BLaER1 treated with 17β-estradiol and CSF1 and Interleukin-3, amounts not matched to agents 10 nM and 100 nM (cell line): Measurements from ENCODE around the gene SMIM35.
"Not testable (repeated sequence)": the region's sequence is repeated elsewhere in the genome, so short reads cannot be mapped to it uniquely, and the experiment has no call there.

Source experiments
- H3K27ac ChIP-seq, 11 experiments: shearing (Covaris generic); formaldehyde crosslinking; 2 replicates each; pipeline ENCODE4 v1.8.1; 2022
- H3K27me3 ChIP-seq, 11 experiments: shearing (Covaris generic); formaldehyde crosslinking; 2 replicates each; pipeline ENCODE4 v1.8.1; 2022
- H3K36me3 ChIP-seq, 11 experiments: shearing (Covaris generic); formaldehyde crosslinking; 2 replicates each; pipeline ENCODE4 v1.8.1; 2022
- H3K4me1 ChIP-seq, 10 experiments: shearing (Covaris generic); formaldehyde crosslinking; 2 replicates each; pipeline ENCODE4 v1.8.1; 2022
- H3K4me2 ChIP-seq, 11 experiments: shearing (Covaris generic); formaldehyde crosslinking; 2 replicates each; pipeline ENCODE4 v1.8.1; 2022
- H3K4me3 ChIP-seq, 10 experiments: shearing (Covaris generic); formaldehyde crosslinking; 2 replicates each; pipeline ENCODE4 v1.8.1; 2022
- H3K9ac ChIP-seq, 11 experiments: shearing (Covaris generic); formaldehyde crosslinking; 2 replicates each; pipeline ENCODE4 v1.8.1; 2022
- H3K9me3 ChIP-seq, 11 experiments: shearing (Covaris generic); formaldehyde crosslinking; replicated peaks in 1 of 11; 2 replicates each; pipeline ENCODE4 v1.8.1; 2022
- H4K20me1 ChIP-seq, 11 experiments: shearing (Covaris generic); formaldehyde crosslinking; 2 replicates each; pipeline ENCODE4 v1.8.1; 2022
- Cebpa-rat ChIP-seq, 11 experiments: shearing (Covaris generic); IDR thresholded peaks; 2 replicates each; pipeline ENCODE4 v1.8.1; 2022

SMIM35 gene

DNA sequence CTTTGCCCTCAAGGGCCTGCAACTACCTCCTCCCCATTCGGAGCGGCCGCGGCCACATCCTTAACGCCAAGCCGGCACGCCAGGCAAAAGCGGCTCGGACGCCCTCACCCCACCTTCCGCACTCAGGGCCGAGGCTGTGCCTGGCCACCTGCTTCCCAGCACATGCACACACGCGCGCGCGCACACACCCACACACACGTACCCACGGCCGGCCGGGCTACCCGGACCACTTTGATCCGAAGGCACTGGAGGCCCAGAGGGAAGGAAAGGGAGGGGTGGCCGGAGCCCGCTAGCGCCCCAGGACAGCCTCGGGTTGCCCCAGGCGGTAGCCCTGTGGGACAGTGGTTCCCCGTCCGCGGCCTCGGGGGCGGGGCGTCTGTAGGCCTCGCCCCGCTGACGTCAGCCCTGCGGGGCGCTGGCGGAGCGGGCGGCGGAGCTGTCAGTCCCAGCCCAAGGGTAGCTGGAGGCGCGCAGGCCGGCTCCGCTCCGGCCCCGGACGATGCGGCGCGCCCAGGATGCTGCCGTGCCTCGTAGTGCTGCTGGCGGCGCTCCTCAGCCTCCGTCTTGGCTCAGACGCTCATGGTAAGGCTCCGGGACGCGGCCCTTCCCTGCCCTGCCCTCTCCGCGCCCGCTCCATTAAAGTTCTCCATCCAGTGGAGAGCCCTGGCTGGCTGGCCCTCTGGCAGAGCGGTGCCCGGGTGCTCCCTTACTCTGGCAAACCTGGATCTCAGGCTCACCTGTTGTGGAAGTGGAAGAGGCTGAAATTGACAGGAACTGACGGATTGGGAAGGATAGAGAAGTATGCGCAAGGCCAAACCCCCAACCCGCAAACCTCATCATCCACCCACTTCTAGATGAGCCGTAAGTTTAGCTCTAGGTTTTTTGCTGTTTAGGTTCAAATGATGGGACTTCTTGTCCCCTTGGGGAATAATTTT is 100.5 kb downstream of the SMIM35 start, which contains the start of gene IL10RA:
TSS of gene IL10RA (plus strand) at position 442 of the 935 bp plus-strand sequence. CDS start at position 516, 74 bp downstream.
- peaks cover 0 to 60% (median 49%) of the 10 kb centered on the region in 11 experiments; a peak in 18 of 22 replicates for H3K27me3 ChIP-seq
- H3K27ac ChIP-seq = peak within 1 kb of the TSS; percentile 1 to 85 (median 64); a peak in 19 of 22 replicates
- peak within 1 kb of the TSS; percentile 51 to 96 (median 74) for H3K9ac ChIP-seq
- H4K20me1 ChIP-seq = peaks cover 0 to 39% (median 0%) of the 10 kb centered on the region in 11 experiments; a peak in 3 of 22 replicates
- H3K4me1 ChIP-seq = peaks cover 33 to 70% (median 43%) of the 10 kb centered on the region in 10 experiments
- peak within 1 kb of the TSS; percentile 55 to 89 (median 64) for H3K4me3 ChIP-seq
- H3K4me2 ChIP-seq = peak within 1 kb of the TSS; percentile 90 to 100 (median 96)
- H3K9me3 ChIP-seq = peaks cover 0 to 9% (median 0%) of the 10 kb centered on the region in 11 experiments; a peak in 5 of 22 replicates
- peaks cover 0 to 46% (median 0%) of the 10 kb centered on the region in 11 experiments; a peak in 6 of 22 replicates for H3K36me3 ChIP-seq
- no peak for TF ChIP-seq Cebpa-rat (IDR thresholded peaks at IDR 0.05)

DNA sequence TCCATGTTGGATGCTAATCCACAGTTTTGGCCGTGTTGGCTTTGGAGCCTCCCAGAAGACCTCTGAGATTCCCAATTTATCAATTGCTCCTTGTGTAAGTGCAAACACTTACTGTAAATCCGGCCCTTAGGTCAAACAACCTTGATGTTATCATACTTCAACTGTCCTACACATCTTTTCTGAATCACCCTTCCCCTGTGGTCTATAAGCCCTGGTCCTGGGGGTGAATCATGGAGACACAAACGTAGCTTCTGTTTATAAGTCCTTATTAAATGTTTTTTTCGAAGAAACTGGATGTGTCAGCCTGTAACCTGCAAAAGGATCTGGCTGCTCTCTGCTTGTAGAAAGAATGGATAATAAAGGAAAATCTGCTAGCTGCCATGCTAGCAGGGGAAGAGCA is 102.3 kb downstream of the SMIM35 start:
- Histone ChIP-seq H4K20me1 (peaks cover 0 to 21% (median 0%) of the 10 kb centered on the region in 11 experiments; a peak in 2 of 22 replicates), H3K27ac (no peak overlapping the region), H3K4me2 (peak overlapping the region in 5 of 11 experiments; percentile 16 to 100 (median 99); a peak in 8 of 22 replicates), H3K9me3 (peaks cover 0 to 9% (median 0%) of the 10 kb centered on the region in 11 experiments; a peak in 5 of 22 replicates), H3K4me3 (no peak overlapping the region), H3K36me3 (peaks cover 0 to 29% (median 0%) of the 10 kb centered on the region in 11 experiments; a peak in 6 of 22 replicates), H3K27me3 (peaks cover 0 to 55% (median 49%) of the 10 kb centered on the region in 11 experiments; a peak in 18 of 22 replicates), H3K9ac (peak overlapping the region in 1 of 11 experiments; percentile 96; a peak in 1 of 22 replicates), H3K4me1 (peaks cover 40 to 71% (median 51%) of the 10 kb centered on the region in 10 experiments)
- TF ChIP-seq Cebpa-rat (IDR thresholded peaks at IDR 0.05) = no peak

DNA sequence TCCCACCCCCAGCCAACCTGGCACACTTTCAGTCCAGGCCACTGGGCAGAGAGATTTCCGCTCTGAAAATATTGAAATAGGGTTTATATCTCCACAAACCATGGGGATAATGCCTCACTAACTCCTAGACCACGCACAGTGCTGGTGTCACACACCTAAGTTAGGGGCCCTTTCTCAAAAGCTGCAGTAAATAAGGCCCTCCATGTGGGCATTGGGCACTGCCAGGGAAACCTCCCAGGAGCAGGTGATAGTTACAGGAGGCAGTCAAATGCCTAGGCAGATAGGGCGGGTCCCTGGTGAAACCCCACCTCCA is 103.6 kb downstream of the SMIM35 start:
- Histone ChIP-seq H4K20me1 (peaks cover 0 to 8% (median 0%) of the 10 kb centered on the region in 11 experiments; a peak in 2 of 22 replicates), H3K9me3 (peaks cover 0 to 9% (median 0%) of the 10 kb centered on the region in 11 experiments; a peak in 5 of 22 replicates), H3K4me1 (peaks cover 36 to 71% (median 47%) of the 10 kb centered on the region in 10 experiments), H3K27me3 (peaks cover 0 to 41% (median 35%) of the 10 kb centered on the region in 11 experiments; a peak in 18 of 22 replicates), H3K4me2 (peak overlapping the region in 2 of 11 experiments; percentile 2 to 8; a peak in 2 of 22 replicates), H3K9ac (no peak overlapping the region), H3K36me3 (peaks cover 0 to 15% (median 0%) of the 10 kb centered on the region in 11 experiments; a peak in 4 of 22 replicates), H3K4me3 (no peak overlapping the region), H3K27ac (no peak overlapping the region)
- TF ChIP-seq Cebpa-rat (IDR thresholded peaks at IDR 0.05) = no peak

DNA sequence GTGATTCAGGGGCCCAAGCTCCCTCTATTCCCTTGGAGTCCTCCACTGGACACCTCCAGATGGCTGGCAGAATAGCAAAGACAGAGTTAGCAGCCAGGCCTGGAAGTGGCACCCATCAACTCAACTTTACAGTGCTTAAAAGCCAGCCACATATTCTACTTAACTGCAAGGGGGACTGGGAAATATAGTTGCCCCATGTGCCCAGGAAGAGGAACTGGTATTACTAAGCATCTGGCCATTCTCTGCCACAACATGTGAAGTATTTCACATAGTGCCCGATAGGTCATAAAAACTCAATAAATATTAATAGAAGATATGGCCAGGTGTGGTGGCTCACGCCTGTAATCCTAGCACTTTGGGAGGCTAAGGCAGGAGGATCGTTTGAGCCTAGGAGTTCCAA is 106.0 kb downstream of the SMIM35 start:
- peak overlapping the region in 1 of 11 experiments; percentile 5; a peak in 1 of 22 replicates for H3K9ac ChIP-seq
- H3K27ac ChIP-seq = peak overlapping the region in 3 of 11 experiments; percentile 67 to 85 (median 83); a peak in 7 of 22 replicates
- no peak for TF ChIP-seq Cebpa-rat (IDR thresholded peaks at IDR 0.05)
- H4K20me1 ChIP-seq = no peaks in the 10 kb centered on the region
- peaks cover 0 to 5% (median 0%) of the 10 kb centered on the region in 11 experiments; a peak in 1 of 22 replicates for H3K36me3 ChIP-seq
- peaks cover 0 to 9% (median 0%) of the 10 kb centered on the region in 11 experiments; a peak in 5 of 22 replicates for H3K9me3 ChIP-seq
- no peak overlapping the region for H3K4me3 ChIP-seq
- H3K27me3 ChIP-seq = peaks cover 0 to 17% (median 12%) of the 10 kb centered on the region in 11 experiments; a peak in 15 of 22 replicates
- H3K4me2 ChIP-seq = peak overlapping the region in 6 of 11 experiments; percentile 24 to 94 (median 78); a peak in 11 of 22 replicates
- H3K4me1 ChIP-seq = peaks cover 29 to 92% (median 42%) of the 10 kb centered on the region in 10 experiments

DNA sequence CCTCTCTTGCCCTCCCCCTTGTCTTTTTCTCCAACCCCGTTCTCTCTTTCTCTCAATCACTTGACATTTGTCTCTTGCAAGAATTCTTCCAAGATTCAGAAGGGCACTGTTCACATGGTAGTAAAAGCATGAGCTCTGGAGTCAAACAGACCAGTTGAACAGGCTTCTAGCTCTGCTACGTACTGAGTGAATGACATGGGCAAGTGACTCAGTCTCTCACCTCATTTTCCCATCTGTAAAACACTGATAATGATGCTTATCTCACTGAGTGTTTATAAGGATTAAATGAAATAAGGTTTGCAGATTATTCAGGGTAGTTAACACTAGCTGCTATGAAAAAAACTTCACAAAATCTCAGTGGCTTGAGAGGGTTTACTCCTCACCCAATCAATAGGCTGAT is 106.5 kb downstream of the SMIM35 start:
- peaks cover 25 to 92% (median 38%) of the 10 kb centered on the region in 10 experiments for H3K4me1 ChIP-seq
- peak overlapping the region; percentile 24 to 94 (median 52); a peak in 15 of 22 replicates for H3K4me2 ChIP-seq
- no peak for TF ChIP-seq Cebpa-rat (IDR thresholded peaks at IDR 0.05)
- peak overlapping the region in 3 of 11 experiments; percentile 5 to 62 (median 30); a peak in 3 of 22 replicates for H3K9ac ChIP-seq
- peaks cover 0 to 13% (median 7%) of the 10 kb centered on the region in 11 experiments; a peak in 12 of 22 replicates for H3K27me3 ChIP-seq
- peaks cover 0 to 5% (median 0%) of the 10 kb centered on the region in 11 experiments; a peak in 1 of 22 replicates for H3K36me3 ChIP-seq
- H3K4me3 ChIP-seq = no peak overlapping the region
- peak overlapping the region in 5 of 11 experiments; percentile 56 to 85 (median 67); a peak in 9 of 22 replicates for H3K27ac ChIP-seq
- H3K9me3 ChIP-seq = peaks cover 0 to 9% (median 0%) of the 10 kb centered on the region in 11 experiments; a peak in 5 of 22 replicates
- H4K20me1 ChIP-seq = no peaks in the 10 kb centered on the region

DNA sequence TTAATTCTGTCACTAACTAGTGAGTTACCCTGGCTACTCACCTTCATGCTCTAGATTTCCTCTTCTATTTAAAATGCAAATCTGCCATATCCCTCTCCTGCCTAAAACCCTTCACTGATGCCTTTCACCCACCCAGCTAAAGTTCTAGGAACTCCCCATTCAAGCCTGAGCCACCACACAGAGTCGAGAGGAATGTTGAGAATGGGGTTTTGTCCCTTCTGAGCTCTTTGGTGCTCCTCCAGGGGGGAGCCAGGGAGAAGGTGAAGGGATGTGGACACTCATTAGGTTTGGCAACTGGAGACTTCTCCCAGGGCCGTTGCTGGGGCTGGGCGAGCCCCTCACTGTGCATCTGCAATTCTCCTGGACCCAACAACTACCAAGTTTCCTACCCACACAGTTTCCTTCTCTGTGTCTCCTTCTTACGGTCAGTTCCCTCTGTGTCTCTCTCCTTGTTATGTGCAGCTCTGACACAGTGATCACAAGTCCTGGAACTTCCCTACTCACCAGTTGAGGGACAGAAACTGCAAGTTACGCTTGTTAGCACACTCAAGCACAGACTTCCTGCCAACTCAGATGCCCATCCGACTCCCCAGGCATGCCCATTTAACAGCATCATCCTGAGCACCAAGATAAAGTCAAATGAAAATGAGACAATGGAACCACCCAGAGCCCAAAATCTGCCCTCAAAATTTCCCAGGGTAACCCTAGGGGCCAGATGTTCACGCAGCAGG is 107.1 kb downstream of the SMIM35 start:
- H3K4me3 ChIP-seq = 0 out of 20 replicates have a peak overlapping the region, but pooled peaks of 1 of the 10 experiments have one; percentile 5
- no peaks in the 10 kb centered on the region for H4K20me1 ChIP-seq
- peaks cover 0 to under 1% (median 0%) of the 10 kb centered on the region in 11 experiments; a peak in 1 of 22 replicates for H3K36me3 ChIP-seq
- peaks cover 0 to 9% (median 0%) of the 10 kb centered on the region in 11 experiments; a peak in 5 of 22 replicates for H3K9me3 ChIP-seq
- no peak for TF ChIP-seq Cebpa-rat (IDR thresholded peaks at IDR 0.05)
- peaks cover 25 to 92% (median 39%) of the 10 kb centered on the region in 10 experiments for H3K4me1 ChIP-seq
- peaks cover 0 to 6% (median 1%) of the 10 kb centered on the region in 11 experiments; a peak in 9 of 22 replicates for H3K27me3 ChIP-seq
- H3K27ac ChIP-seq = peak overlapping the region in 7 of 11 experiments; percentile 28 to 85 (median 65); a peak in 12 of 22 replicates
- H3K4me2 ChIP-seq = peak overlapping the region; percentile 24 to 94 (median 52); a peak in 20 of 22 replicates
- peak overlapping the region in 5 of 11 experiments; percentile 20 to 77 (median 62); a peak in 8 of 22 replicates for H3K9ac ChIP-seq

DNA sequence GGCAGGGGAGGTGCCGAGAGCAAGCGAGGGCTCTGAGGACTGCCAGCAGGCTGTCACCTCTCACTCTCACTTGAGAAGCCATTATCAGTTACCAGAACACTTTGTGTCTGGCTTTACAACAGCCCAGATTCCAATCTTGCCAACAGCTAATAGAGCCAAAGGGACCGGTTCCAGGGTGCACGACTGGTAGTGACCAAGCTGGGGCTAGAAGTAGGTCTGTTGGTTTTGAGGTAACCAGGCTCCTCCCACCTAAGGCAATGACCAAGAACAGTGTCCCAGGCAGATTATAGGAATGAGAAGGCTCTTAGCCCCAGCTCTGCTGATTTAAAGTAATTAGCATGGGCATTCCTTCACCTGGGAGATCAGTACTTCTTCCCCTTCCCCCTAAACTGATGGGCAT is 107.8 kb downstream of the SMIM35 start:
- peaks cover 0 to 9% (median 0%) of the 10 kb centered on the region in 11 experiments; a peak in 5 of 22 replicates for H3K9me3 ChIP-seq

DNA sequence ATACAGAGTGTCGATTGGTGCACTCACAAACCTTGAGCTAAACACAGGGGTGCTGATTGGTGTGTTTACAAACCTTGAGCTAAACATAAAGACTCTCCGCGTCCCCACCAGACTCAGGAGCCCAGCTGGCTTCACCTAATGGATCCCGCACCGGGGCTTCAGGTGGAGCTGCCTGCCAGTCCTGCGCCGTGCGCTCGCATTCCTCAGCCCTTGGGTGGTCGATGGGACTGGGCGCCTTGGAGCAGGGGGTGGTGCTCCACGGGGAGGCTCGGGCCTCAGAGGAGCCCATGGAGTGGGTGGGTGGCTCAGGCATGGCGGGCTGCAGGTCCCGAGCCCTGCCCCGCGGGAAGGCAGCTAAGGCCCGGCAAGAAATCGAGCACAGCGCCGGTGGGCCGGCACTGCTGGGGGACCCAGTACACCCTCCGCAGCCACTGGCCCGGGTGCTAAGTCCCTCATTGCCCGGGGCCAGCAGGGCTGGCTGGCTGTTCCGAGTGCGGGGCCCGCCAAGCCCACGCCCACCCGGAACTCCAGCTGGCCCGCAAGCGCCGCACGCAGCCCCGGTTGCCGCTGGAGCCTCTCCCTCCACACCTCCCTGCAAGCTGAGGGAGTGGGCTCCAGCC is 108.4 kb downstream of the SMIM35 start:
- H4K20me1 ChIP-seq, H3K9me3 ChIP-seq, H3K36me3 ChIP-seq, H3K4me3 ChIP-seq, H3K27me3 ChIP-seq: not testable (repeated sequence)
- H3K4me2 ChIP-seq = peak overlapping the region in 5 of 11 experiments; percentile 76 to 94 (median 84); a peak in 8 of 22 replicates
- peaks cover 27 to 94% (median 49%) of the 10 kb centered on the region in 10 experiments for H3K4me1 ChIP-seq
- peak overlapping the region in 4 of 11 experiments; percentile 56 to 85 (median 84); a peak in 8 of 22 replicates for H3K27ac ChIP-seq
- H3K9ac ChIP-seq = peak overlapping the region in 3 of 11 experiments; percentile 62 to 77 (median 74); a peak in 5 of 22 replicates

More for the DNA sequence above, 107.8 kb downstream of the SMIM35 start:
- Histone ChIP-seq H3K27ac (peak overlapping the region in 6 of 11 experiments; percentile 36 to 85 (median 74); a peak in 10 of 22 replicates), H4K20me1 (no peaks in the 10 kb centered on the region), H3K4me2 (peak overlapping the region in 6 of 11 experiments; percentile 24 to 94 (median 78); a peak in 13 of 22 replicates), H3K36me3 (no peaks in the 10 kb centered on the region), H3K9ac (peak overlapping the region in 3 of 11 experiments; percentile 62 to 77 (median 74); a peak in 7 of 22 replicates), H3K4me1 (peaks cover 25 to 92% (median 43%) of the 10 kb centered on the region in 10 experiments), H3K4me3 (no peak overlapping the region), H3K27me3 (no peaks in the 10 kb centered on the region; a peak in 1 of 22 replicates)
- no peak for TF ChIP-seq Cebpa-rat (IDR thresholded peaks at IDR 0.05)

DNA sequence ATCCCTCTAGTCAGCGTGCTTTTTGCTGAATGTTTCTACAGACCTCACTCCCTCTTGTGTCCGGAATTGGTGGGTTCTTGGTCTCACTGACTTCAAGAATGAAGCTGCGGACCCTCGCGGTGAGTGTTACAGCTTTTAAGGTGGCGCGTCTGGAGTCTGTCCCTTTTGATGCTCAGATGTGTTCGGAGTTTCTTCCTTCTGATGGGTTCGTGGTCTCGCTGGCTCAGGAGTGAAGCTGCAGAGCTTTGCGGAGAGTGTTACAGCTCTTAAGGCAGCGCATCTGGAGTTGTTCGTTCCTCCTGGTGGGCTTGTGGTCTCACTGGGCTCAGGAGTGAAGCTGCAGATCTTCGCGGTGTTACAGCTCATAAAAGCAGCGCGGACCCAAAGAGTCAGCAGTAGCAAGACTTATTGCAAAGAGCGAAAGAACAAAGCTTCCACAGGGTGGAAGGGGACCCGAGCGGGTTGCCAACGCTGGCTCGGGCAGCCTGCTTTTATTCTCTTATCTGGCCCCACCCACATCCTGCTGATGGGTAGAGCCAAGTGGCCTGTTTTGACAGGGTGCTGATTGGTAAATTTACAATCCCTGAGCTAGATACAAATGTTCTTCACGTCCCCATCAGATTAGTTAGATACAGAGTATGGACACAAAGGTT is 109.0 kb downstream of the SMIM35 start:
- not testable (repeated sequence) for H3K9me3 ChIP-seq, H4K20me1 ChIP-seq, H3K4me3 ChIP-seq, H3K27me3 ChIP-seq, H3K36me3 ChIP-seq
- H3K9ac ChIP-seq = peak overlapping the region in 3 of 11 experiments; percentile 17 to 32 (median 28); a peak in 4 of 22 replicates
- peaks cover 34 to 94% (median 56%) of the 10 kb centered on the region in 10 experiments for H3K4me1 ChIP-seq
- peak overlapping the region; percentile 24 to 94 (median 73); a peak in 19 of 22 replicates for H3K4me2 ChIP-seq
- H3K27ac ChIP-seq = peak overlapping the region in 6 of 11 experiments; percentile 38 to 85 (median 75); a peak in 11 of 22 replicates
